GM21619 (cell line): Measurements from ENCODE around the gene SYCP2.

Experiments
- ATAC-seq: cut with Tn5 transposase; IDR thresholded peaks from one replicate; pipeline ENCODE4 v1.9.1; 2021; ENCODE audit not compliant: unreplicated experiment

SYCP2 gene

GRCh38 chr20:59942245-59942644 is 8.8 kb upstream of the SYCP2 start:
- no peak for ATAC-seq

GRCh38 chr20:59940956-59941294 is 7.5 kb upstream of the SYCP2 start:
- ATAC-seq, result no peak

- ATAC-seq, result peak; percentile 92
These were observed 6.9 kb upstream of the SYCP2 start, which contains the start of the genes FAM217B and PPP1R3D for GRCh38 chr20:59940129-59940955. TSS of gene FAM217B (plus strand) at chr20:59940389. CDS start at chr20:59943944, 3,555 bp downstream. TSS of gene PPP1R3D (minus strand) at chr20:59940305. CDS start at chr20:59939931, 374 bp downstream.

GRCh38 chr20:59939879-59940128 is 6.4 kb upstream of the SYCP2 start:
- ATAC-seq, result peak; percentile 36

- no peak for ATAC-seq
These were observed 5.8 kb upstream of the SYCP2 start for GRCh38 chr20:59939052-59939878.

GRCh38 chr20:59938696-59939051 is 5.2 kb upstream of the SYCP2 start:
- ATAC-seq, result no peak

- ATAC-seq, result no peak
These were observed 4.8 kb upstream of the SYCP2 start for GRCh38 chr20:59938221-59938620.

GRCh38 chr20:59937150-59937549 is 3.7 kb upstream of the SYCP2 start:
- ATAC-seq, result no peak

GRCh38 chr20:59936409-59936808 is 3.0 kb upstream of the SYCP2 start:
- ATAC-seq, result no peak

- no peak for ATAC-seq
These were observed 2.2 kb upstream of the SYCP2 start for GRCh38 chr20:59935457-59936185.

- ATAC-seq, result peak; percentile 80
These were observed 580 bp upstream of the SYCP2 start for GRCh38 chr20:59933849-59934585.

- ATAC-seq, result no peak
These were observed 681 bp downstream of the SYCP2 start for GRCh38 chr20:59932616-59933295.

GRCh38 chr20:59931511-59932312 is 1.7 kb downstream of the SYCP2 start:
- no peak for ATAC-seq

- ATAC-seq, result no peak
These were observed 7.5 kb downstream of the SYCP2 start for GRCh38 chr20:59925899-59926298.

- no peak for ATAC-seq
These were observed 8.1 kb downstream of the SYCP2 start for GRCh38 chr20:59925359-59925758.

GRCh38 chr20:59923514-59923913 is 9.9 kb downstream of the SYCP2 start:
- ATAC-seq, result no peak

- no peak for ATAC-seq
These were observed 12.5 kb downstream of the SYCP2 start for GRCh38 chr20:59920944-59921343.

GRCh38 chr20:59912609-59913008 is 20.8 kb downstream of the SYCP2 start:
- ATAC-seq, result no peak

- no peak for ATAC-seq
These were observed 22.4 kb downstream of the SYCP2 start for GRCh38 chr20:59911041-59911440.

- no peak for ATAC-seq
These were observed 24.6 kb downstream of the SYCP2 start for GRCh38 chr20:59908855-59909254.
